GM23338 (cell line): ENCODE results near the gene CFAP57.

Source experiments
- ETS1 ChIP-seq: IDR thresholded peaks from 2 replicates; pipeline ENCODE4 v1.6.1; 2016; ENCODE audit warnings: antibody characterized with exemption
- EZH2 ChIP-seq: fragments of 200-600 bp; sonication (generic); IDR thresholded peaks from one replicate; pipeline ENCODE4 v1.8.0; 2017; ENCODE audit warnings: antibody characterized with exemption, mild to moderate bottlenecking, low read depth; ENCODE audit not compliant: unreplicated experiment
- EZH2phosphoT487 ChIP-seq: fragments of 200-600 bp; sonication (generic); IDR thresholded peaks from one replicate; pipeline ENCODE4 v1.8.1; 2018; ENCODE audit warnings: antibody characterized with exemption; ENCODE audit not compliant: unreplicated experiment
- POLR2AphosphoS5 ChIP-seq: IDR thresholded peaks from 2 replicates; pipeline ENCODE4 v1.6.1; 2016; ENCODE audit warnings: antibody characterized with exemption, low read depth
- TF ChIP-seq, protein P1 (sequence below), 2 experiments: fragments of 200-600 bp in 1 of 2; sonication (generic) in 1 of 2; conservative IDR thresholded peaks; 2 replicates each; pipeline versions ENCODE4 v1.5.1 to v1.6.1; 2016 to 2017; ENCODE audit warnings: antibody characterized with exemption in 2 of 2, low read depth in 2 of 2, mild to moderate bottlenecking in 2 of 2, moderate library complexity in 1 of 2
- TF ChIP-seq, protein P2 (sequence below): IDR thresholded peaks from one replicate; pipeline ENCODE4 v1.6.1; 2018; ENCODE audit warnings: antibody characterized with exemption; ENCODE audit not compliant: unreplicated experiment

DNA sequence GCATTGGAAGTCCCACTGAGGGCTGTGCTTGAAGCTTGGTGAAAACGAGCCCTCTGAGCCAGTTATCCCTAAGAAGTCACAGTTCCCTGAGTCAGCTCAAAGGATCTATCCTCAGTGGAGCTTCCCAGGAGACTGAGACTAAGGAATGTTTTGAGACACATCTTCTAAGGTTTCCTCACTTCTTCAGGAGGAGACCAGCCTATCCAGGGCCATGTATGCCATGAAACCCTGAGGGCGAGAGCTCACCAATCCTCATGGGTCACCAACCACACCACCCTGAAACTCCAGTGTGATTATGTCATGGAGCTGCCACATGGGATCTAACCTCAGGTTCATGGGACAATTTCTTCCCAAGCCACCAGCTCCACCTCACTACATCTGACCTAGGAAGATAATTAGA, 121.0 kb downstream of the CFAP57 start:
- TF ChIP-seq EZH2phosphoT487 (no peak), POLR2AphosphoS5 (no peak), ETS1 (no peak), EZH2 (no peak)
- TF ChIP-seq, protein P1, sequence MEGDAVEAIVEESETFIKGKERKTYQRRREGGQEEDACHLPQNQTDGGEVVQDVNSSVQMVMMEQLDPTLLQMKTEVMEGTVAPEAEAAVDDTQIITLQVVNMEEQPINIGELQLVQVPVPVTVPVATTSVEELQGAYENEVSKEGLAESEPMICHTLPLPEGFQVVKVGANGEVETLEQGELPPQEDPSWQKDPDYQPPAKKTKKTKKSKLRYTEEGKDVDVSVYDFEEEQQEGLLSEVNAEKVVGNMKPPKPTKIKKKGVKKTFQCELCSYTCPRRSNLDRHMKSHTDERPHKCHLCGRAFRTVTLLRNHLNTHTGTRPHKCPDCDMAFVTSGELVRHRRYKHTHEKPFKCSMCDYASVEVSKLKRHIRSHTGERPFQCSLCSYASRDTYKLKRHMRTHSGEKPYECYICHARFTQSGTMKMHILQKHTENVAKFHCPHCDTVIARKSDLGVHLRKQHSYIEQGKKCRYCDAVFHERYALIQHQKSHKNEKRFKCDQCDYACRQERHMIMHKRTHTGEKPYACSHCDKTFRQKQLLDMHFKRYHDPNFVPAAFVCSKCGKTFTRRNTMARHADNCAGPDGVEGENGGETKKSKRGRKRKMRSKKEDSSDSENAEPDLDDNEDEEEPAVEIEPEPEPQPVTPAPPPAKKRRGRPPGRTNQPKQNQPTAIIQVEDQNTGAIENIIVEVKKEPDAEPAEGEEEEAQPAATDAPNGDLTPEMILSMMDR (conservative IDR thresholded peaks at IDR 0.05; ENCODE audit: low read depth in 2 of 2): no peak
- TF ChIP-seq, protein P2, sequence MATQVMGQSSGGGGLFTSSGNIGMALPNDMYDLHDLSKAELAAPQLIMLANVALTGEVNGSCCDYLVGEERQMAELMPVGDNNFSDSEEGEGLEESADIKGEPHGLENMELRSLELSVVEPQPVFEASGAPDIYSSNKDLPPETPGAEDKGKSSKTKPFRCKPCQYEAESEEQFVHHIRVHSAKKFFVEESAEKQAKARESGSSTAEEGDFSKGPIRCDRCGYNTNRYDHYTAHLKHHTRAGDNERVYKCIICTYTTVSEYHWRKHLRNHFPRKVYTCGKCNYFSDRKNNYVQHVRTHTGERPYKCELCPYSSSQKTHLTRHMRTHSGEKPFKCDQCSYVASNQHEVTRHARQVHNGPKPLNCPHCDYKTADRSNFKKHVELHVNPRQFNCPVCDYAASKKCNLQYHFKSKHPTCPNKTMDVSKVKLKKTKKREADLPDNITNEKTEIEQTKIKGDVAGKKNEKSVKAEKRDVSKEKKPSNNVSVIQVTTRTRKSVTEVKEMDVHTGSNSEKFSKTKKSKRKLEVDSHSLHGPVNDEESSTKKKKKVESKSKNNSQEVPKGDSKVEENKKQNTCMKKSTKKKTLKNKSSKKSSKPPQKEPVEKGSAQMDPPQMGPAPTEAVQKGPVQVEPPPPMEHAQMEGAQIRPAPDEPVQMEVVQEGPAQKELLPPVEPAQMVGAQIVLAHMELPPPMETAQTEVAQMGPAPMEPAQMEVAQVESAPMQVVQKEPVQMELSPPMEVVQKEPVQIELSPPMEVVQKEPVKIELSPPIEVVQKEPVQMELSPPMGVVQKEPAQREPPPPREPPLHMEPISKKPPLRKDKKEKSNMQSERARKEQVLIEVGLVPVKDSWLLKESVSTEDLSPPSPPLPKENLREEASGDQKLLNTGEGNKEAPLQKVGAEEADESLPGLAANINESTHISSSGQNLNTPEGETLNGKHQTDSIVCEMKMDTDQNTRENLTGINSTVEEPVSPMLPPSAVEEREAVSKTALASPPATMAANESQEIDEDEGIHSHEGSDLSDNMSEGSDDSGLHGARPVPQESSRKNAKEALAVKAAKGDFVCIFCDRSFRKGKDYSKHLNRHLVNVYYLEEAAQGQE: no peak
